ENCODE measurements around the gene KLHL29. TPM values are rescaled to one million over a fixed set of nuclear protein-coding genes. Genes with fewer than 3 reads are reported as not detected.

Gene KLHL29
- total RNA-seq, 1 donor from 2014 or later, result 2.2 TPM

DNA sequence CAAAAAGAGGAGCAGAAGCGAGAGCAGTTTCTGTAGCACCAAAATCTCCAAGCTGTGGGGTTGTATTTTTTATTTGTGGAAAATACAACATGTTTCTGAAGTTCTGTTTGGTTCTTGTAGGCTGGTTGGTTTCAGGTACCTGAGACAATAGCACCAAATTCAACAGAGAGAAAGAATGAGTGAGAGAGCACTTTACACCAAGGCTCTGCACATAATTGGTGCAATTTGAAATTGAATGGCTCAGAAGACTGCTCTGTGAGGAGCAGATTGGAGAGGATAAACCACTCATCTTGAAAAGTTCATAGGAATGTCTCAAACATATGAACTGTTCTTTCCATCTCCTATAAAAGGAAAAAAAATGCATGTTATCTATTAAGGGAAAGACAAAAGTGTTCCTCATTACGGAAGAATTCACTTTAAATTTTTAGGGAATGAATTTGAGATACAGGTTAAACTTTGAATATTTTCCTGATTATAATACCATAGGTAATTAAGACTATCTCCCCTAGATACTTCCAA is 366.8 kb downstream of the KLHL29 start:
- intact Hi-C loops (cut with micrococcal nuclease), result no loop called here

DNA sequence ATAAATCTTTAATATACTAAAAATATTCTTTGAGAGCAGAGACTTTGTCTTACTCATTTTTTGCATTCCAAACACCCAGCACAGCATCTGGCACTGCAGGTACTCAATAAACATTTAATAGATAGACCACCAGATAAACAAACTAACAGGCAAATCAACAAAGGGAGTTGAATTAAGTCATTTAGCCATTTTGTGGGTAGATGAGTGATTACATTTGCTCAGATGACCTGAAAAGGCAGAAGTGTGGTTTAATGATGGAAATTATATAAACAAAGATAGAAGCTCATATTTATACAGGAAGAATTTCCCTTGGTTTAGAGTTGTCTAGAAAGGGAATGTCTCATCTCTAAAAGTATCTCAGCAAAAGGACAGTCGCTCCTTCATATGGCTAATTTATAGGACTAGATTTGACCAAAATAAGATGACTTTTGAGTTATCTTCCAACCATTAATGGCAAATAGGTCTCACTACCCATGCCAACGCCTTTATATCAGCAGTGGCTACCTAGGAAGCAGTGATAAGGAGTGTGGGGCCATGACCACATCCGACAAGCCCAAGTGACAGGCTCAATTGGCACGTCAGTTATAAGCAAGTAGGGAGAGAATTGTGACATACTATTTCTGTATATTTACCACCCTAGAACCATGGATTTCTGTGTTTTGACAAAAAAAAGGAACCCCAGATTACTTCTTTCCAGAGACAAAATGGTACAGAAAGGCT is 368.5 kb downstream of the KLHL29 start:
- intact Hi-C loops (cut with micrococcal nuclease), result no loop called here

DNA sequence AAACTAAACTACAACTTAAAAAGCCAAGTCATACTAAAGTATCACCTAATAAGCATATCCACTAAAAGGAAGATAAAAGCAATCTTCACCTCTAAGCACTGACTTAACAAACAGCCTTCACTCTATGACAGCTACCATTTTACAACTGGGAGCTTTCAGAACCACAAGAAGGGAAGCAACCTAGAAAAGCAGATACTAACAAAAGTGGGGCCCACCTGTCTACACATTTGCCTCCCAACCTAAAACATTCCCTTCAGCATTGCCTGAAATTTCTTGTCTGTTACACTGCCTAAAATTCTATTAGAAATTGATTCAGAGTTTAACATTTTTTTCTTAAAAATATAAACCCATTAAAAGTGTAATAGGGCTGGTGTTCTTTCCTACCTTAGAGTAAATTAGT is 370.0 kb downstream of the KLHL29 start:
- intact Hi-C loops (cut with micrococcal nuclease), result no loop called here

DNA sequence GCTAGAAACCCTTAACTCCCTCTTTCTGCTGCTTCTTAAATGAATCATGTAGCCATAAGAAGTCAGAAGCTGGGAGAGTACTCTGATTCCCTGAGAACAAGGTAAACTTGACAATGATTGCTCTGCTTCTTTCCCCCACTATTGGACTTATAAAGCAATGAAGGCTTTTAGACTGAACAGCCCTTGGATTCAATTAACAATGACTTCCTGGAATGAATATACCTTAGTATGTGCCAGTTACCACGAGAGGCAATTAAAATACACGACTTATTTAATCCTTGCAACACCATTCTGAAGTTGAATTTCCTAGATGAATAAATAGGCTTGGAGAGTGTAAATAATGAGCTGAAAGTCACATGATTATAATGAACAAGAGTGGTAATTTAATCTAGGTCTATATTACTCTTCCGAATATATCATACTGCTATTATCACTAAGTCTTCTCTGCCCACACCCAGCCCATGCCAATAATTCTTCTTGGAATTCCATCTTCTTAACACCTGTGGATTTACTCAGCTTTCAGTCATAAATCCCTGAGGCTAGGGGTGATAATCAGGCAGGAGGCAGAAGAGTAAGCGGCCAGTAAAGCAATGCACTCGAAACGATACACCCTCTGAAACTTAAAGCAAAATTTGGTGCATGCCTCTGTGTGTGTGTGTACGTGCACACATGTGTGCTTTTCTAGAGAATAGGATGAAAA is 371.8 kb downstream of the KLHL29 start:
- intact Hi-C loops (cut with micrococcal nuclease), result no loop called here

DNA sequence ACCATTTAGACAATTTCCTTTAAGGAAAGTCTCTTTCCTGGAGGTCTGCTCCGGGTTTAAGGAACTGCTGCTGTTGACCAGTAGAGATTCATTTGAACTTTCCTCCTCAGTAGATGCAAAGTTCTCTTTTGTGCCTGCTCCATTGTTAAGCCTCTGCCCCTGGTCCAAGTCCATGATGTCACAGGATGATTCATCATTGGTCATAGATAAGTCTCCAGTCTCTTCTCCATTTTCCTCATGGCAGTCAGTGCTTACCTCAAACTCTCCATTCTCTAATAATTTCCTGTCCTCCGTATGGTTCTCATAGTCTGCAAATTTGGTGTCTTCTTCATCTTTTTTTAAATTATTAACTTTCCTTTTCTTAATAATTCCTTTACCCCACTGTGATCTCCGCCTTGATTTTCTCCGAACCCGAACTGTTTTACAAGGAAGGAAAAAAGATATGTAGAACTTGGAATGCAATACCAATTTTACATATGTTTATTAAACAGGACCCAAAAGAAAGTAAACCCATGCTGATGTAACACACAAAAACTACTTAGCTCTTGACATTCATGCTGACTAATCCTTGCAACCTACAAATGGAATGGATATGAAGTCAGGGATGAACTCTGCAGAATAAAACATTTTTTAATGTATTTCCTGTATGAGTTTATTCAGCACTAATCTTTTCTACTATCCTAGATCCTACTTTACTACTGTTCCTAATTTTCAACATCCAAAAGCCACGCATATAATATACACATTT is 372.9 kb downstream of the KLHL29 start:
- intact Hi-C loops (cut with micrococcal nuclease), result no loop called here

Measured in T-helper 2 cell treated with Interferon-gamma antibody and Interleukin-4, amounts not matched to agents 100 ng/mL and 5 ng/mL, for 36 hours (primary cell).